ENCODE results near the gene HTR2C. TPM values are rescaled to one million over a fixed set of nuclear protein-coding genes. Genes with fewer than 3 reads are reported as not detected.

HTR2C gene
- total RNA-seq, 1 donor from 2014 or later: not detected

- no peak for TF ChIP-seq CTCF (IDR thresholded peaks at IDR 0.05; ENCODE audit: insufficient read depth, low read length, severe bottlenecking)
- peak; percentile 50 for DNase-seq (ENCODE audit: low read depth)
- FAIRE-seq: no peak
- H3K27me3 ChIP-seq (ENCODE audit: control insufficient read depth, insufficient read depth, low read length): no peaks in the 10 kb centered on the region
- no peak overlapping the region for H3K4me3 ChIP-seq (ENCODE audit: low read depth, low read length)
- H3K36me3 ChIP-seq (ENCODE audit: control insufficient read depth, insufficient read depth, low read length): no peaks in the 10 kb centered on the region
Measured at GRCh38 chrX:114798907-114799306, 215.0 kb downstream of the HTR2C start.

- FAIRE-seq (no peak), DNase-seq (ENCODE audit: low read depth) (peak; percentile 87)
- H3K36me3 ChIP-seq (ENCODE audit: control insufficient read depth, insufficient read depth, low read length): no peaks in the 10 kb centered on the region
- H3K27me3 ChIP-seq (ENCODE audit: control insufficient read depth, insufficient read depth, low read length): no peaks in the 10 kb centered on the region
- no peak for TF ChIP-seq CTCF (IDR thresholded peaks at IDR 0.05; ENCODE audit: insufficient read depth, low read length, severe bottlenecking)
- H3K4me3 ChIP-seq (ENCODE audit: low read depth, low read length): no peak overlapping the region
Measured at GRCh38 chrX:114800719-114801118, 216.8 kb downstream of the HTR2C start.

- Histone ChIP-seq H3K36me3 (ENCODE audit: control insufficient read depth, insufficient read depth, low read length) (no peaks in the 10 kb centered on the region), H3K27me3 (ENCODE audit: control insufficient read depth, insufficient read depth, low read length) (no peaks in the 10 kb centered on the region), H3K4me3 (ENCODE audit: low read depth, low read length) (no peak overlapping the region)
- TF ChIP-seq CTCF (IDR thresholded peaks at IDR 0.05; ENCODE audit: insufficient read depth, low read length, severe bottlenecking): no peak
- no peak for DNase-seq (ENCODE audit: low read depth)
- no peak for FAIRE-seq
Measured at GRCh38 chrX:114819509-114819908, 235.6 kb downstream of the HTR2C start.

GRCh38 chrX:114841051-114841450 is 257.2 kb downstream of the HTR2C start:
- TF ChIP-seq CTCF (IDR thresholded peaks at IDR 0.05; ENCODE audit: insufficient read depth, low read length, severe bottlenecking): no peak
- FAIRE-seq (no peak), DNase-seq (ENCODE audit: low read depth) (peak; percentile 4)
- Histone ChIP-seq H3K27me3 (ENCODE audit: control insufficient read depth, insufficient read depth, low read length) (no peaks in the 10 kb centered on the region), H3K36me3 (ENCODE audit: control insufficient read depth, insufficient read depth, low read length) (no peaks in the 10 kb centered on the region), H3K4me3 (ENCODE audit: low read depth, low read length) (no peak overlapping the region)

- FAIRE-seq: no peak
- H3K36me3 ChIP-seq (ENCODE audit: control insufficient read depth, insufficient read depth, low read length): no peaks in the 10 kb centered on the region
- no peaks in the 10 kb centered on the region for H3K27me3 ChIP-seq (ENCODE audit: control insufficient read depth, insufficient read depth, low read length)
- no peak overlapping the region for H3K4me3 ChIP-seq (ENCODE audit: low read depth, low read length)
- no peak for DNase-seq (ENCODE audit: low read depth)
- TF ChIP-seq CTCF (IDR thresholded peaks at IDR 0.05; ENCODE audit: insufficient read depth, low read length, severe bottlenecking): no peak
Measured at GRCh38 chrX:114842181-114842580, 258.3 kb downstream of the HTR2C start.

- Histone ChIP-seq H3K4me3 (ENCODE audit: low read depth, low read length) (no peak overlapping the region), H3K27me3 (ENCODE audit: control insufficient read depth, insufficient read depth, low read length) (no peaks in the 10 kb centered on the region), H3K36me3 (ENCODE audit: control insufficient read depth, insufficient read depth, low read length) (no peaks in the 10 kb centered on the region)
- no peak for TF ChIP-seq CTCF (IDR thresholded peaks at IDR 0.05; ENCODE audit: insufficient read depth, low read length, severe bottlenecking)
- DNase-seq (ENCODE audit: low read depth): no peak
- FAIRE-seq: no peak
Measured at GRCh38 chrX:114889481-114889880, 305.6 kb downstream of the HTR2C start.

Data from bronchial epithelial cell (primary cell).